NCI-H446 (cell line): ENCODE results near the gene CNKSR3.

Source experiments
- DNase-seq, 2 experiments: peaks; one replicate each; lab custom pipeline; 2025; lab: John Stamatoyannopoulos, UW

CNKSR3 gene

DNA sequence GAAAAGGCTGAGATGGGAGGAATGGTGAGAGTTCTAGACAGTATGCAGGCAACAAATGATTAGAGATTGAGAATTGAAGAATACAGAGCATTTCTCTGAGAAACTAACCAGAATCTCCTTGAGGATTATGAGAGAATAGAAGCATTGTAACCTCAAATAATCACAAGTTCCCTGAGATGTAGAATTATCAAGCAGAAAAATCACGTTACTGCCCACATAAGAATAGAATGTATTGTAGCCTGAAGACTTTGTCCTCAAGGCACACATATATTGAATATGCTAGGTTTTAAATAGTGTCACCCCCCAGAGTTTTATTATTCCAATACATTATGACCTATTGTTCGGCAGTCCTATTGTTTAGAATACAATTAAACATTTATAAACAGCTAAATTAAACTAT, 57.2 kb downstream of the CNKSR3 start:
- DNase-seq = no peak

DNA sequence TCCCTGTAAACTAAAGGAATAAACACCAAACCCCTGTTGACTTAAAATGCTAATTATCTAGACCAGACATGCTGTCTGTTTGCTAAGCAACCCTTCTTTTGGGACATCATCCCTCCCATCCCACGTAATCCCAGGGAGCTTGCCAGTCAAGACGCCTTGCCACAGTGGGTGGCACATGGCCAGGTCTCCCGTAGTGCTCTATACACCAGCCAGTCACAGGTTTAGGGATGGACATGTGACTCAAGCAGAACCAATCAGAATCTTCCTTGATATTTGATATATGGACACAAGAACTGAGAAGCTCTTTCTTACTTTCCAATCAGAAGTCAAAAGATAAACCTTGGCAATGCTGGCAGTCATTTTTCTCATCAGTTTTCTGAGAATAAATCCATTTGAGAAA, 60.0 kb downstream of the CNKSR3 start:
- DNase-seq = no peak

DNA sequence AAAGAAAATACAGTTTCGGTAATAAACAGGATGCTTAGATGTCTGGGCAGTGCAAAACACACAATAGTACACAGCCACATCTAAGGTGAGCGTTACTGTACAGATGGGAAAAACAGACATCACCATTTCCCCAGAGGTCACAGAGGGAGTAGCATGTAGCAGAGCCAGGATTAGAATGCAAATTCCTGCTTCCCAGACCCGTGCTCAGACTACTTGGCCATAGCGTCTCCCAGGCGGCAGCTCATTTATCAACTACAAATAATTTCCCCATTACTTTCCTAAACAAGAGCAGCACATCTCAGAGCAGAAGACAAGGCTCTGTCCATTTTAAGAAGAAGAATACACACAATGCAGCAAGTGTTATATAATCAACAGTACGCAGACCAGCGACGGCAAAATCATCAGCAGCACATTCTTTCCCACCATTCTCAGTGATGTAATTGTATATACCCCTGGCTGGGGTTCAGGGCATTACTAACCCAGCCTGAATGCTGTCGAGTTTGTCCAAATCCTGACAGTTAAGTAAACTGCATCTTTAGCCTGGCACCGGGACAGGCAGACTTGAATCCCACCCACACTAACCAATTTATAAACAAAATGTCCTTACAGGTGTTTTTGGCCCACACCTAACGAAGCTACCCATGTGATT, 61.9 kb downstream of the CNKSR3 start:
- no peak for DNase-seq

DNA sequence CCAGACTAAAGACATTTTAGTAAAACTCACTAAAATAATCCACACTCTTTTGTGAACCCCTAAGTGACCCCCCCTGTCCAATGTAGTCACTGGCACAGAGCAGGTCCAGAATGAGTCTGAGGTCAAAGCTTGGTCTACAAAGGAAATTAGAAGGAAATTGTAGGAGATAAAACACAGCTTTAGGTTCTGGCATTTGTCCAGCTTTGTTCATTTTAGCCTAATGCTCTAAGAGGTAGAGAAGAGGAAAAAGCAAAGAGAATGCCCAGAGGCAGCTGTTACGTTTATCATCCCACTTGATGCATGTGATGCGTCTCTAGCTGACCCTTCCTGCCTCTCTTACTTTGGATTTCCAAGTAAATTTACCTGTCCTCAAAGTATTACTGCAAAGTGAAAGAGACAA, 62.5 kb downstream of the CNKSR3 start:
- no peak for DNase-seq

DNA sequence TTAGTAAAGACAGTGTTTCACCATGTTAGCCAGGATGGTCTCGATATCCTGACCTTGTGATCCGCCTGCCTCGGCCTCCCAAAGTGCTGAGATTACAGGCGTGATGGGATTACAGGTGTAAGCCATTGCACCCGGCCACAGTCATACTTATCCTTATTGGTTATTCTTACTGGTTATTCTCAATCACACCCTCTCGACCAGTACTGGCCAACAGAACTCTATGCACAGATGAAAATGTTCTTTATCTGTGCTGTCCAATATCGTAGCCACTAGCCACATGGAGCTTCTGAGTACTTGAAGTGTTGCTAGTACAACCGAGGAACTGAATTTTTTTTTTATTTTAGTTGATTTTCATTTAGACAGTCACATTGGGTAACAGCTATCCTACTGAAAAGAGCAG, 63.5 kb downstream of the CNKSR3 start:
- DNase-seq = no peak

DNA sequence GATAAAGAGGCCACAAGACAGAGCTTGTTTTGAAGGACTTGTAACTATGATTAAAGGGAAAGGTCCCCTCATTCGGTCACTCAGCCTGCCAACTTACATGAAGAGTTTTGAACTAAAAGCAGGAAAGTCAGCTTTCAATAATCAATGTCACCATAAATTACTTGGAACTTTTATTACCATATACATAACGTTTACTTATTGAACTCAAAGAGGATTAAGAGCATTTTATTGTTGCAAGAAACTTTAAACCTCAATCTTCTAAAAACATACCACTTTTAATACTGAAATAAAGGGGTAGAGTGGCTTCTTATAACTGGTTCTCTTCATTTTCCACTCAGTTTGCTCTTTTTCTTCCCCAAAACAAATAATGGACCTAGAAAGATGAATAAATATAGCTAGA, 65.1 kb downstream of the CNKSR3 start:
- no peak for DNase-seq

DNA sequence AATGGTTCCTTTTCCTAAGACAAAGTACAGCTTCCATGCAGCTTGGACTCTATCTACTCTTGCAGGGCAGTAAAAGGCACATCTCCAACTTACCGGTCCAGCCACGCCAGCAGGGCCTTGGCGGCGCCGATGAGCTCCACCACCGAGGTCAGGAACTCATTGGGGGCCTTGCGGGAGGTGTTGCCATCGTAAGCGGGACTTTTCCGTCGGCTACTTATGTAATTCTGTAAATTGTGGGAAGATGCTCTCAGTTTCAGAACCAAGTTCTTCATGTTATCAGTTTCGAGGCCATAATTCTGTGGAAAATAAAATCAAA, 68.5 kb downstream of the CNKSR3 start:
- no peak for DNase-seq

DNA sequence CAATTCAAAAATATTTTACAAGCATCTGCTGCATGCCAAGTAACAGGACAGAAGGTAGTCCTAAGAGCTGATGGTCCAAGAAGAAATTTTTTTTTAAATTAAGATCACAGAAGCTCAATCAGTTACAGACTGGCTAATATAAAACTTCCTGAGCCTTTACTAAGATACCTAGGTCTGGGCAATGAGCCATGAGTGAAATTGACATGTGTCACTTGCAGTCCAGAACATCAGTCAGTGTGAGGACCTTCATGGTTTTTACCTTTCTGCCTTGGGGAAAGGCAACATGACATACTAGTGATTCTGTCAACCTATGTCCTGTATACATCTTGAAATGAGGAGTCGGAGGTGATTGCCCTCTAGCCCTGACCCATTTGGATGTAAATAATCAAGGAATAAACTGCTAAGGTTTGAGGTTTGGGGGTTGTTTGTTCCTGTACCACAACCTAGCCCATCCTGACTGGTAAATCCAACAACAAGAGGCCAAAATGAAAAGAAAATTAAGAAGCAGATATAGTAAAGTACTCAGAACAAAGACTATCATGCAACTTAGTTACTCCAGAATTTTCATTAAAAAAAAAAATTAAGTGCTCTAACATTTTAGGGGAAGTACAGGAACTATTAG, 70.0 kb downstream of the CNKSR3 start:
- no peak for DNase-seq

DNA sequence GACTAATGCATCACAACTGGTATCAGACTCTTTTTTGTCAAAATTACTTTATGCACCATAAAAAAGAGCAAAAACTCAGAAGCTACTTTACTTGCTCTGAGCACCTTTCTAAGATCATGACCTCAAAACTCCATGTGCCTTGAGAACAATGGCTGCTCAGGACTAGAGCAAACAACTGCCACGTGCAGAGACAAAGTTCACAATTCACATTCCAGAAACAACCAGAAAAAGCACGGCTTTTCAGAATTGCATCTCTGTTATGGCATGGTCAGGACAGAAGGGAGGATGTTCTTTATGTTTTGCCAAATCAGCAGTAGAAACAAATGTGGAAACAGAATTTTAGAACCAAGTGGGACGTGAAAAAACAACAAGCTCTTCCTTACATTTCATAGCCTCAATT, 70.5 kb downstream of the CNKSR3 start:
- DNase-seq = no peak

DNA sequence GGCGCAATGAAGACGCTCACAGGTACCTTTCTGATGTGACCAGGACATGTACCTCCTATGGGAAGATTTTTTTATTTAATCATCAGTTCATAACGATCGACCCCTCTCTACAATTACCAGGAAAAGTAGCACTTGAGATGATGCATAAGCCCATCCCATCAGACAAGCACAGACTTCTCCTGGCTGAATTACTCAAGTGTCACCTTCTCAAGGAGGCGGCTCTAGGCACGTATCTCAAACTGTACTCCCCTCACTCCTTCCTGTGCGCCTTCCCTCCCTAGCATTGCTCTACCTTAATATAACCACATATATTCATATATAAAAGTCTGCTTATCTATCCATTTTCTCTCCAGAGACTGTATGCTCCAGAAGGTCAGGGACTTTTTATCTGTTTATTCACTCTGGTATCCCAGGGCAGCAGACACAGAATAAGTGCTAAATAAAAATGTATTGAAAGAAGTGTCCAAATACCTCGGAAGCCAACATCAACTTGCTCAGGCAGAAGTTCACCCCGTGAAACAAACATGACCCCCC, 71.5 kb downstream of the CNKSR3 start:
- no peak for DNase-seq

DNA sequence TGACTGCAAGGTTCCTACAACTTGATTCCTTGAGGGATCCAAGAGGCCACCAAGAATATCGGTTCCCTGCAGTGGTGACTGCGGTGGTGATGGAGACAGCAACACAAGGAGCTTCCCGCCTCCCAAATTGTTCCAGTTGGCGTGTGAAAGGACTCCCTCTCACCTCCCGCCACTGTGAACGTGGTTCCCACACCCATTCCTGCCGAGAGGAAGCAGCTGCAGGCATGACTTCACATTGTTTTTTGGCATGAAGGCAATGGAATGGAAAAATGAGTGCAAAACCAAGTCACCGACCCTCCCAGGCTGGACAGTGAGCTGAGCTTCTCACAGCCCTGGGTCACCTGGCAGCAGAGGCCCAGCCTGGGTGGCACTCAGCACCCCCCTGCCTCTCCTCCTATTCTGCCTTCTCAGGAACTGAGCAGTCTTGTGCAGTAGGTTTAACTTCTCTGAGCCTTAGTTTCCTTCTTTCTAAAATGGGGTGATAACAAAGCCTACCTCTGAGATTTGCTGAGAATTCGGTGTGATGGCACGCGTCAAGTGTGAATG, 75.0 kb downstream of the CNKSR3 start:
- DNase-seq = no peak

DNA sequence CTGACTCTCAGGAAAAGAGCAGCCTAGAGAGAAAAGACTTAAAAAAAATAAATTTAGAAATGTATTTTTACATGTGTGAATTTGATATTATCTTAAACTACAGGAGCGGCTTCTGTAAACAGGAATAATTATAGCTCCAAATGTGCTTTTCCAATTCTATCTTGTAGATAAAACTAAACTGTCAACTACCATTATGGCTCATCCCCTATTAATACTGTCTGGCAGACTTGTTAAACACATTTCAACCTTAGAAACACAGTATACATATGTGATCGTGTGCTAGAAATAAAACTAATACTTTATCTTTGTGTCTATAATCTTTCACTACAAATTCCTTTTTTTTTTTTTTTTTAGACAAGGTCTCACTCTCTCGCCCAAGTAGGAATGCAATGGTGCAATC, 75.8 kb downstream of the CNKSR3 start:
- DNase-seq = no peak

DNA sequence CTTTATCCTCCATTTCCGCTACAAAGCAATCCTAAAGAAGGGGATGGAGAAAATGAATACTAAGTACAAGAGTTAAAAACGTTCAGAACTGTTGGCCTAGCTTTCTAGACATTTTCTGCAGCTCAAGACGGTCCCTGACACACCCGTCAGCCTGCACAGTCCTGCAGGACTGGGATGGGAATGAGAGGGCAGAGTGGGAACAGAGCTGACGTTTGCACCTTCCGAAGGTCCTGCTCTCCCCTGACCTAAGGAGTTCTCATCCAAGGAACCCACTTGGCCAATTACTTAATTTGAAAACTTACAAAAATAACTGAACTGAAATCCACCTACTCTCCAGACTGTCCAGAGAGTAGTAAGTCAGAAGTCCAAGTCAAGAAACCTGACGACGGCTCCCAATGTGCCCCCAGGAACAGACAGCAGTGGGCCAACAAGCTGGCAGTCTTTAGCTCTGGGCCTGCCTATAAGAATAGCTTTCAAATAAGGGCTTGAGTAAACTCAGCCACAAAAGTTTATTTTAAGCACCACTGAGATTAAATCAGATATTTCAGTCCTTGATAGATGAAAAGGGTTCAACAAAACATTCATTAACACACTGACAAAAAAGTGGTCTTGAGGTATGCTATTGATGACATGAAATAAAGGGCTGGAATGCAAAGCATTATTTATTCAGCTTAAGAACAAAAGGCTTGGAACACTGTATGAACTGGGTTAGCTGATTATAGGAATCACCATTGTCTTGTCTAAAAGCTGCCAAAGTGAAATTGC, 76.8 kb downstream of the CNKSR3 start:
- DNase-seq = no peak

DNA sequence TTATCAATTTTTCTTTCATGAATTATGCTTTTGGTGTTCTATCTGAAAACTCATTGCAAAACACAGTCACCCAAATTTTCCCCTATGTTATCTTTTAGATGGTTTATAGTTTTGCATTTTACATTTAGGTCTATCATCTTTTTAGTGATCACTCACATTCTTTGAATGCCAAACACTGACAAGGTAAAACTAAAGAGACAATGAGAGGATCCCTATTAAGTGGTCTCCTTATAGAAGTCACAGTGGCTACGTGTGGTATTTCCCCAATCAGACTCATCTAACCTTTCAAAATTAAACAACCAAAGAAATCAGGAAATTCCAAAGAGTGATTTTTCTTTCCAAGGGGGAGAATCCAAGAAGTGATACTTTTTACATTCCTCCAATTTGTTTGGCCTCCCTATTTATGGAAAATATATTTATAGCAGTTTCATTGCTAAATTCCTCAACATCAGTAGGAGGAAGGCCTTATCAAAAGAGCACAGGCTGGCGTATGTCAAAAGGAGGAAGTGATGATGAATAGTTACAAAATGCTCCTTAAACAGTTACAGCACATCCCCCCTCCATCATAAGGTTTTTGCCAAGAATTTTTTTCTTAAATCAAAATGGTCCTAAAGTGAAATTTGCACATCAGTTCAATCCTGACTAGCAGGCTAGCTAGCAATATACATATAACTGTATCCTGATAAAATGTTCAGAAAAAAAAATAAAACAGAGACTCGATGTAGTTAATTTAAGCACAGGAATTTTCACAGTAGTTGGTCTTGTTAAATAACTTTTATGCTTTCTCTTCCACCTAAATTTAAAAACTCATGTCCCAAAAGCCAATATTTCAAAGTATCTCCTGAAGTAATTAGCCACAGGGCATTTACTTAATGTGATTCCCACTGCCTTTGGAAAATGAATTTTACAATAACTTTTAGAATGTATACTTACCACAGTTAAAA, 77.7 kb downstream of the CNKSR3 start:
- DNase-seq = no peak

DNA sequence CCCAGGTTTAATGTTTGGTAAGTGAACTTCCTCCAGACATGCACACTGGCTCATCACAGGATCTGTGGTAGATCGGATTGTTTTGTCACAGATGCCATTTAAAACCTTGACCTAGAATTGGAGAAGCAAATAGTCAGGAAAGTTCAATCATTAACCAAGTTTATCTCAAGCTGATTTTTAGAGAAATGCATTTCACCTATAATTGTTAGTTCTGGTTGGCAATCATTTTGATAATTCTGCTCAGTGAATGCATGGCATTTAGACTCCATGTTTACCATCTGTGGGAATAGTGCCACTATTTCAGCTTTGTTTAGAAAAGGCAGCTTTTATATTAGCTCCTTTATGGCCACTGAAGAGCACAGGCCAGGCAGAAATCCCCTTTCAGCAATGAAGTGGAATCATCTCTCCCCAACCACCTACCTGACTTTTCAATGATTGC, 80.0 kb downstream of the CNKSR3 start:
- DNase-seq = no peak

DNA sequence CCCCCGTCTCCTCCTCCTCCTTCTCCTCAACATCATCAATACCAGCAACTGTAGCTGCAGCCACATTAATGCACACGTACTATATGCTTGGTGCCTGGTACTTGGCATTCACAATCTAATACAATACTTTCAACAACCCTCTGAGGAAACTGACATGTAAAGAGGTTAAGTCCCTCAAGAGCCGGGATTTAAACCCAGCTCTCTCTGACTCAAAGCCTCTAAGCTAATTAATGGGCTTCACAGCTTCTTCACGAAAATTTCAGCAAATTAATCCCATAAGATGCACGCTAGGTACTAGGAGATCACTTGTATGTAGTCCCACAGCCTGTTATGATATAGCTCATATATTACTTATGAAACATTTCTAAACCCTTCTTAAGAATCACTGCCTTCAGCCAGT, 80.8 kb downstream of the CNKSR3 start:
- DNase-seq = no peak

DNA sequence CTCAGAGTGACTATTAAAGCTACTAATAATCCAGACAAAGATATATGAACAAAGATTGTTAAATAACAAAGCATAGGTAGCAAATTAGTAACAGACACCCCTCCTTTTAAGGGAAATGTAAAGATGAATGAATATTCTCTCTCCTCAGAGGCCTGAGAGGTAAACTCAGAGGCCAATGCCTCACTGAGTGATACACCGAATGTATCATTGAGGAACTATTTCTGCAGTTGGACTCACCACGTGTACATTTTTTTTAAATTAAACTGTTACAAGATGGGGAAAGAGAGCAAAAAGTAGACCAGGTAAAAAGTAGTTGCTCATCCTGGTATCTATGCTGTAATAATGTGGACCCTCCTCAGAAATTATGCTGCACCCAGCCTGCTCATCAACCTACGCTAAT, 81.6 kb downstream of the CNKSR3 start:
- DNase-seq = no peak

DNA sequence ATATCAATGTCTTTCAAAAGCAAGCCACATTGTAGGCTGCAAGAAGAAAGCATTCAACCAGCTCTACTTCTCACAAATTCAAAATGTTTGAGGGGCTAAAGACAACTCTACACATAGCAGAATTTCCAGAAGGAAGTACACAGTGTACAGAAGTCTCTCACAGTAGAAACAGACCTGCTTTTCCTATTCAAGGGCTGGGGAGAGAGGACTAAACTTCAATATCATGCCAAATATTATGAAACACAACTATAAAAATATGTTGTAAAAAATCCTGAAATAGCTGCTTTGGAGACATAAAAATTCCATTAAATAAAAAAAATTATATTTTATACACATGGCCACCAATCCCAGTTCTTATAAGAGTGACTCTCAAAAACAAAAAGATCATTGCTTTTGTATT, 83.0 kb downstream of the CNKSR3 start:
- no peak for DNase-seq

DNA sequence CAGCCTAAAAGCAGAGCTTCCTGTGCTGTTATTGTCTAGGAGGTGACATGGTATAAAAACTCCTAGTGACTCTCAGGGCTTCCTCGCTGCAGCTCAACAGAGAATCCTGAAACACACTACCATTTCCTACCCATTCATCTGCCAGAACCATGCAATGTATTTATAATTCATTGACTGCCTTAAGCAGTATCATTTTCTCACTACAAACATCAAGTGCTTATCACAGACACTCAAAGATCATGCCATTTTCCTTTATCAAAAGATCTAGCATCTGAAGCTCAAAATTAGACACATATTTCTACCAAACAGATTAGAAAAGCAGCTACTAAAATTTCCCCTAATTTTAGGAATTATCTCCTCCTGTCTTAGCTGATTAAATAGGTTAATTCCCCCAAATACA, 83.5 kb downstream of the CNKSR3 start:
- no peak for DNase-seq

DNA sequence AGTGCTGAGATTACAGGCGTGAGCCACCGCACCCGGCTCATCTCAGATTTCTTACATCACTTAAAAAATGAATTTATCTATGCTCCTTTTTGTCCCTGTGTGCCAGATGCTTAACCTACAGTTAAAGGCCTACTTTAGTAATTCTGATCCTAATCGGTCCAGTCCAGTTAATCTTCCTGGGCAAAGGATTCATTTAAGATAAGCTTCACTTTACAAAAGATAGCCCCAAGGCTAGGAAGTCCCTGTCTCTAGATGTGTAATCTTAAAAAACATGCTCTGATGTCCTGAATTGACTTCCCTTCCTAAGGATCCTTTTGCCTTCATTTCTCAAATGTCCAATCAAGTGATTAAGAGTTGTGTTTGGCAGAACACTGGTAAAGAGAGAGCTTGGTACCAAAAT, 85.5 kb downstream of the CNKSR3 start:
- DNase-seq = no peak

DNA sequence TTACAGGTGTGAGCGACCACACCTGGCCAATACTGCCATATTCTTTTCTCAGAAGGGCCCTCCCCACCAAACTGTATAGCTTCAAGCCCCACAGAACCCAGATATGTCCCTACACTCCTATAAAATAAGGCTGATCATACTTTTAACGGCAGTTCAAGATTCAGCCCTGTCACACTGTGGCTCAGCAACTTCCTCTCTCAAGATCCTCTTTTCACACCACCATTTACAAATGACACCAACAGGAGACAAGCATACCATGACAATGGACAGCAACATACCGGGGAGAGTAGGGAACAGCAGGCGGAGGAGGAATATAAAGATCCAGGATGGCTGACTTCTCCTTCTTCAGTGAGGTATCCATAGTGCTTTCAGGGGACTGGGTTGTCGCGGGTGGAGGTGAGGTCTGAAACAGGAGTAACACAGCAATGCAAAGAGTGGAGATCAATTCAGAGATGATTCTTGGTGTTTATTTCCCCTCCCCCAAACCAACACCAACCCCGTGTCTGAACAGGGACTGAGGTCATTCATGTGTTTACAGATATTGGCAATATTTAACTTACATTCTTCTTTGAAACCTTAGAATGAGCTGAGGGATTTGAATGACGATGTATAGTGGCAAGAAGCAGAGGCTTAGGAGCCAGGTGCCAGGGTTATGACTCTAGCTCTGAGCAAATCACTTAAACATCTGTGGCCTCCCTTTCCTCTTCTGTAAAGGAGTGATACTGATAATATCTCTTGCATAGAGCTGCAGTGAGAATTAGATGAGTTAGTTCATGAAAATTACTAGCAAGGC, 96.3 kb downstream of the CNKSR3 start:
- no peak for DNase-seq
